HepG2 (cell line): ENCODE results near the gene S100P. TPM values are rescaled to one million over a fixed set of nuclear protein-coding genes. Genes with fewer than 3 reads are reported as not detected.

ENCODE experiments used
- ELF3 ChIP-seq: IDR thresholded peaks from 2 replicates; pipeline ENCODE4 v1.6.1; 2016; ENCODE audit warnings: missing genetic modification reagents, missing compliant biosample characterization
- FOSL1 ChIP-seq: sonication (generic); formaldehyde crosslinking; IDR thresholded peaks from 2 replicates; pipeline ENCODE4 v1.9.0; 2021; ENCODE audit warnings: missing genetic modification reagents, borderline replicate concordance
- FOXJ3 ChIP-seq: sonication (generic); formaldehyde crosslinking; IDR thresholded peaks from 2 replicates; pipeline ENCODE4 v1.4.0; 2020; ENCODE audit warnings: missing genetic modification reagents, mild to moderate bottlenecking, borderline replicate concordance
- HNRNPL ChIP-seq: fragments of 200-400 bp; formaldehyde crosslinking; IDR thresholded peaks from 2 replicates; pipeline ENCODE4 v1.6.1; 2017; ENCODE audit warnings: mild to moderate bottlenecking, low read depth, low read length
- IKZF5 ChIP-seq: IDR thresholded peaks from 2 replicates; pipeline ENCODE4 v1.6.1; 2018; ENCODE audit warnings: missing genetic modification reagents, mild to moderate bottlenecking, missing compliant biosample characterization
- IRX3 ChIP-seq: sonication (generic); formaldehyde crosslinking; IDR thresholded peaks from 2 replicates; pipeline ENCODE4 v1.8.1; 2023; ENCODE audit warnings: mild to moderate bottlenecking, low read depth, missing genetic modification reagents, borderline replicate concordance
- KAT8 ChIP-seq: IDR thresholded peaks from 2 replicates; pipeline ENCODE4 v1.6.1; 2016; ENCODE audit warnings: missing genetic modification reagents, missing compliant biosample characterization
- KLF9 ChIP-seq: IDR thresholded peaks from 2 replicates; pipeline ENCODE4 v1.6.1; 2016; ENCODE audit warnings: low read depth
- POLR2AphosphoS5 ChIP-seq: IDR thresholded peaks from 2 replicates; pipeline ENCODE4 v1.6.1; 2012; ENCODE audit warnings: low read depth, low read length
- SIN3A ChIP-seq: IDR thresholded peaks from 2 replicates; pipeline ENCODE4 v1.6.1; 2011; ENCODE audit warnings: low read depth, mild to moderate bottlenecking, control low read depth, low read length, borderline replicate concordance
- ZBTB14 ChIP-seq: sonication (generic); formaldehyde crosslinking; IDR thresholded peaks from 2 replicates; pipeline ENCODE4 v1.4.0; 2020; ENCODE audit warnings: missing genetic modification reagents
- ZBTB33 ChIP-seq: sonication (generic); formaldehyde crosslinking; IDR thresholded peaks from 2 replicates; pipeline ENCODE4 v1.4.0; 2020; ENCODE audit warnings: missing genetic modification reagents
- ZNF333 ChIP-seq: sonication (generic); formaldehyde crosslinking; IDR thresholded peaks from 2 replicates; pipeline ENCODE4 v1.4.0; 2020; ENCODE audit warnings: mild to moderate bottlenecking, missing genetic modification reagents, borderline replicate concordance
- ZNF343 ChIP-seq: sonication (generic); formaldehyde crosslinking; IDR thresholded peaks from 2 replicates; pipeline ENCODE4 v1.4.0; 2020; ENCODE audit warnings: mild to moderate bottlenecking, missing genetic modification reagents
- ZNF562 ChIP-seq: sonication (generic); formaldehyde crosslinking; IDR thresholded peaks from 2 replicates; pipeline ENCODE4 v1.8.0; 2022; ENCODE audit warnings: missing genetic modification reagents, borderline replicate concordance
- ZNF605 ChIP-seq: sonication (generic); formaldehyde crosslinking; IDR thresholded peaks from 2 replicates; pipeline ENCODE4 v1.8.0; 2022; ENCODE audit warnings: mild to moderate bottlenecking, missing genetic modification reagents
- ZNF615 ChIP-seq: sonication (generic); formaldehyde crosslinking; IDR thresholded peaks from 2 replicates; pipeline ENCODE4 v1.5.0; 2020; ENCODE audit warnings: mild to moderate bottlenecking, missing genetic modification reagents, borderline replicate concordance
- ZNF687 ChIP-seq: sonication (generic); formaldehyde crosslinking; IDR thresholded peaks from 2 replicates; pipeline ENCODE4 v1.5.1; 2020; ENCODE audit warnings: mild to moderate bottlenecking, missing genetic modification reagents, moderate library complexity
- ZNF784 ChIP-seq: sonication (generic); formaldehyde crosslinking; IDR thresholded peaks from 2 replicates; pipeline ENCODE4 v1.5.1; 2020; ENCODE audit warnings: missing genetic modification reagents, mild to moderate bottlenecking, borderline replicate concordance
- polyA plus RNA-seq, 8 experiments: library from polyadenylated mRNA; depleted of rRNA in 3 of 8; stranded (reverse) in 7 of 8; unstranded in 1 of 8; fragments of >200 nt; fragmentation: Illumina TruSeq in 4 of 8; extraction: Trizol in 4 of 8; gene quantifications; 2 replicates each; pipeline versions ENCODE4 v1.2.1 to v1.2.3, GENCODE V29; 2011 to 2016; ENCODE audit warnings: low read depth in 4 of 8, missing spikeins in 1 of 8, mixed read lengths in 1 of 8; ENCODE audit not compliant: insufficient read depth in 1 of 8
- total RNA-seq, 5 experiments: library from RNA; depleted of rRNA; stranded (reverse); fragments of >200 nt; fragmentation: Illumina TruSeq; extraction: Trizol; gene quantifications; 2 replicates each; pipeline ENCODE4 v1.2.3, GENCODE V29; 2016; ENCODE audit warnings: low read depth in 1 of 5

Gene S100P
- total and polyA plus RNA-seq, 2 of the 13 experiments (the other 11 are each of a cell fraction or from before 2014, with no cell fraction given) = 278 to 1,649 TPM

- TF ChIP-seq SIN3A (peak; percentile 44; the same call in 1 of the 2 replicates), ZNF687 (CRISPR knock-in tag) (peak; percentile 81), ELF3 (CRISPR knock-in tag) (no peak), ZNF562 (CRISPR knock-in tag) (no peak), IRX3 (CRISPR knock-in tag) (0 out of 2 replicates have a peak, but pooled peaks have one; percentile 1), ZNF784 (no peak), KLF9 (CRISPR knock-in tag) (0 out of 2 replicates have a peak, but pooled peaks have one; percentile 19), ZNF605 (no peak), ZNF343 (no peak), ZBTB33 (CRISPR knock-in tag) (peak; percentile 43; the same call in 1 of the 2 replicates), HNRNPL (peak; percentile 44; the same call in 1 of the 2 replicates), ZNF615 (0 out of 2 replicates have a peak, but pooled peaks have one; percentile 32), KAT8 (CRISPR knock-in tag) (peak; percentile 52; the same call in 1 of the 2 replicates), POLR2AphosphoS5 (0 out of 2 replicates have a peak, but pooled peaks have one; percentile 30), FOXJ3 (CRISPR knock-in tag) (no peak), ZNF333 (CRISPR knock-in tag) (no peak), IKZF5 (CRISPR knock-in tag) (peak; percentile 64; the same call in 1 of the 2 replicates), FOSL1 (CRISPR knock-in tag) (peak; percentile 48; the same call in 1 of the 2 replicates), ZBTB14 (CRISPR knock-in tag) (no peak)
Measured at GRCh38 chr4:6732441-6733357, 39.0 kb downstream of the S100P start (continued).
